ENCODE data around the gene CYP19A1. TPM values are rescaled to one million over a fixed set of nuclear protein-coding genes. Genes with fewer than 3 reads are reported as not detected.
A peak's percentile ranks its signal among the peaks of the same experiment; 100 is the strongest.

CYP19A1 gene
- total RNA-seq, 5 donors from 2014 or later (not counting 1 experiment from before 2014, with no cell fraction given) = 0.23 TPM; not detected in 4

GRCh38 chr15:51380999-51381806 lies 42.8 kb upstream of the CYP19A1 start:
- H3K4me1 ChIP-seq (ENCODE audit: control insufficient read depth in 1 of 2, extremely low read depth in 1 of 2, insufficient read depth in 2 of 2, low read length in 2 of 2) = no peaks in the 10 kb centered on the region
- ATAC-seq (replicated peaks in 1 of 4) (peak in 1 of 4 experiments; percentile 36), DNase-seq (peak in 2 of 35 experiments; percentile 3 to 5)
- no peaks in the 10 kb centered on the region for H3K9me3 Mint-ChIP-seq
- ChIA-PET POLR2A (no interaction called here), CTCF (no interaction called here)
- no peak overlapping the region for H3K4me3 Mint-ChIP-seq
- H3K4me1 Mint-ChIP-seq = no peaks in the 10 kb centered on the region
- WGBS (ENCODE audit: insufficient coverage) = 40% methylated on average over 11 of the region's 14 CpGs
- no peaks in the 10 kb centered on the region for H3K9me3 ChIP-seq
- H3K27ac Mint-ChIP-seq = no peak overlapping the region
- peaks cover 0 to 28% of the 10 kb centered on the region in 2 experiments for H3K27me3 ChIP-seq (replicated peaks in 1 of 2; ENCODE audit: control insufficient read depth in 2 of 2, extremely low read depth in 1 of 2, insufficient read depth in 2 of 2, low read length in 1 of 2)
- H3K36me3 Mint-ChIP-seq = no peaks in the 10 kb centered on the region
- H3K27ac ChIP-seq (ENCODE audit: low read length) = no peak overlapping the region
- H3K4me3 ChIP-seq (ENCODE audit: control insufficient read depth in 1 of 2, extremely low read depth in 1 of 2, low read length in 1 of 2) = no peak overlapping the region
- H3K27me3 Mint-ChIP-seq = peaks cover 14 to 27% of the 10 kb centered on the region in 2 donors
- H3K36me3 ChIP-seq (ENCODE audit: control insufficient read depth in 2 of 2, extremely low read depth in 1 of 2, insufficient read depth in 1 of 2, low read length in 1 of 2) = no peaks in the 10 kb centered on the region

- WGBS (ENCODE audit: insufficient coverage) = 74% methylated on average over 3 of the region's 4 CpGs
- DNase-seq (no peak), ATAC-seq (replicated peaks in 1 of 4) (no peak)
- H3K27ac Mint-ChIP-seq = no peak overlapping the region
- no peaks in the 10 kb centered on the region for H3K4me1 ChIP-seq (ENCODE audit: control insufficient read depth in 1 of 2, extremely low read depth in 1 of 2, insufficient read depth in 2 of 2, low read length in 2 of 2)
- H3K9me3 ChIP-seq = no peaks in the 10 kb centered on the region
- H3K4me3 ChIP-seq (ENCODE audit: control insufficient read depth in 1 of 2, extremely low read depth in 1 of 2, low read length in 1 of 2) = no peak overlapping the region
- peaks cover 14 to 18% of the 10 kb centered on the region in 2 donors for H3K27me3 Mint-ChIP-seq
- H3K4me3 Mint-ChIP-seq = no peak overlapping the region
- CTCF ChIA-PET = no interaction called here
- H3K36me3 ChIP-seq (ENCODE audit: control insufficient read depth in 2 of 2, extremely low read depth in 1 of 2, insufficient read depth in 1 of 2, low read length in 1 of 2) = no peaks in the 10 kb centered on the region
- H3K4me1 Mint-ChIP-seq = no peaks in the 10 kb centered on the region
- H3K27ac ChIP-seq (ENCODE audit: low read length) = no peak overlapping the region
- POLR2A ChIA-PET = no interaction called here
- no peaks in the 10 kb centered on the region for H3K9me3 Mint-ChIP-seq
- H3K36me3 Mint-ChIP-seq = no peaks in the 10 kb centered on the region
- H3K27me3 ChIP-seq (replicated peaks in 1 of 2; ENCODE audit: control insufficient read depth in 2 of 2, extremely low read depth in 1 of 2, insufficient read depth in 2 of 2, low read length in 1 of 2) = peaks cover 0 to 16% of the 10 kb centered on the region in 2 experiments
Measured at GRCh38 chr15:51379390-51379789, 41.0 kb upstream of the CYP19A1 start.

GRCh38 chr15:51378406-51378805 lies 40.0 kb upstream of the CYP19A1 start:
- H3K27me3 ChIP-seq (replicated peaks in 1 of 2; ENCODE audit: control insufficient read depth in 2 of 2, extremely low read depth in 1 of 2, insufficient read depth in 2 of 2, low read length in 1 of 2) = peaks cover 0 to 8% of the 10 kb centered on the region in 2 experiments
- Mint-ChIP-seq H3K4me1 (no peaks in the 10 kb centered on the region), H3K4me3 (no peak overlapping the region), H3K36me3 (no peaks in the 10 kb centered on the region), H3K27me3 (peaks cover 9 to 13% of the 10 kb centered on the region in 2 donors), H3K27ac (no peak overlapping the region), H3K9me3 (no peaks in the 10 kb centered on the region)
- no peaks in the 10 kb centered on the region for H3K36me3 ChIP-seq (ENCODE audit: control insufficient read depth in 2 of 2, extremely low read depth in 1 of 2, insufficient read depth in 1 of 2, low read length in 1 of 2)
- H3K4me1 ChIP-seq (ENCODE audit: control insufficient read depth in 1 of 2, extremely low read depth in 1 of 2, insufficient read depth in 2 of 2, low read length in 2 of 2) = no peaks in the 10 kb centered on the region
- ChIA-PET POLR2A (no interaction called here), CTCF (no interaction called here)
- DNase-seq (no peak), ATAC-seq (replicated peaks in 1 of 4) (no peak)
- no peaks in the 10 kb centered on the region for H3K9me3 ChIP-seq
- WGBS (ENCODE audit: insufficient coverage) = no CpG with 5 or more reads among the region's 4 CpGs
- H3K4me3 ChIP-seq (ENCODE audit: control insufficient read depth in 1 of 2, extremely low read depth in 1 of 2, low read length in 1 of 2) = no peak overlapping the region
- H3K27ac ChIP-seq (ENCODE audit: low read length) = no peak overlapping the region

- POLR2A ChIA-PET = no interaction called here
- H3K4me3 Mint-ChIP-seq = no peak overlapping the region
- Histone ChIP-seq H3K4me1 (ENCODE audit: control insufficient read depth in 1 of 2, extremely low read depth in 1 of 2, insufficient read depth in 2 of 2, low read length in 2 of 2) (no peaks in the 10 kb centered on the region), H3K27ac (ENCODE audit: low read length) (no peak overlapping the region), H3K27me3 (replicated peaks in 1 of 2; ENCODE audit: control insufficient read depth in 2 of 2, extremely low read depth in 1 of 2, insufficient read depth in 2 of 2, low read length in 1 of 2) (peaks cover 0 to 3% of the 10 kb centered on the region in 2 experiments), H3K36me3 (ENCODE audit: control insufficient read depth in 2 of 2, extremely low read depth in 1 of 2, insufficient read depth in 1 of 2, low read length in 1 of 2) (no peaks in the 10 kb centered on the region), H3K9me3 (no peaks in the 10 kb centered on the region), H3K4me3 (ENCODE audit: control insufficient read depth in 1 of 2, extremely low read depth in 1 of 2, low read length in 1 of 2) (no peak overlapping the region)
- H3K27me3 Mint-ChIP-seq = peaks cover 3 to 6% of the 10 kb centered on the region in 2 donors
- H3K9me3 Mint-ChIP-seq = no peaks in the 10 kb centered on the region
- no peak overlapping the region for H3K27ac Mint-ChIP-seq
- DNase-seq = no peak
- CTCF ChIA-PET = no interaction called here
- no peaks in the 10 kb centered on the region for H3K36me3 Mint-ChIP-seq
- WGBS (ENCODE audit: insufficient coverage) = 93% methylated on average over 11 of the region's 15 CpGs
- H3K4me1 Mint-ChIP-seq = no peaks in the 10 kb centered on the region
- ATAC-seq (replicated peaks in 1 of 4) = no peak
Measured at GRCh38 chr15:51377038-51377786, 38.8 kb upstream of the CYP19A1 start.

- Histone ChIP-seq H3K9me3 (no peaks in the 10 kb centered on the region), H3K4me1 (ENCODE audit: control insufficient read depth in 1 of 2, extremely low read depth in 1 of 2, insufficient read depth in 2 of 2, low read length in 2 of 2) (no peaks in the 10 kb centered on the region), H3K36me3 (ENCODE audit: control insufficient read depth in 2 of 2, extremely low read depth in 1 of 2, insufficient read depth in 1 of 2, low read length in 1 of 2) (no peaks in the 10 kb centered on the region), H3K27ac (ENCODE audit: low read length) (no peak overlapping the region), H3K4me3 (ENCODE audit: control insufficient read depth in 1 of 2, extremely low read depth in 1 of 2, low read length in 1 of 2) (no peak overlapping the region), H3K27me3 (replicated peaks in 1 of 2; ENCODE audit: control insufficient read depth in 2 of 2, extremely low read depth in 1 of 2, insufficient read depth in 2 of 2, low read length in 1 of 2) (peaks cover 0 to 3% of the 10 kb centered on the region in 2 experiments)
- no peaks in the 10 kb centered on the region for H3K4me1 Mint-ChIP-seq
- no peaks in the 10 kb centered on the region for H3K27me3 Mint-ChIP-seq
- ChIA-PET CTCF (no interaction called here), POLR2A (no interaction called here)
- no peaks in the 10 kb centered on the region for H3K9me3 Mint-ChIP-seq
- ATAC-seq (replicated peaks in 1 of 4) (no peak), DNase-seq (no peak)
- WGBS (ENCODE audit: insufficient coverage) = no CpG with 5 or more reads among the region's 3 CpGs
- H3K4me3 Mint-ChIP-seq = no peak overlapping the region
- H3K27ac Mint-ChIP-seq = no peak overlapping the region
- H3K36me3 Mint-ChIP-seq = no peaks in the 10 kb centered on the region
Measured at GRCh38 chr15:51375966-51376640, 37.7 kb upstream of the CYP19A1 start.

- H3K27ac Mint-ChIP-seq = no peak overlapping the region
- no peaks in the 10 kb centered on the region for H3K36me3 Mint-ChIP-seq
- no peaks in the 10 kb centered on the region for H3K9me3 Mint-ChIP-seq
- no peaks in the 10 kb centered on the region for H3K36me3 ChIP-seq (ENCODE audit: control insufficient read depth in 2 of 2, extremely low read depth in 1 of 2, insufficient read depth in 1 of 2, low read length in 1 of 2)
- H3K9me3 ChIP-seq = no peaks in the 10 kb centered on the region
- H3K4me3 Mint-ChIP-seq = no peak overlapping the region
- DNase-seq (no peak), ATAC-seq (replicated peaks in 1 of 4) (no peak)
- no peaks in the 10 kb centered on the region for H3K4me1 Mint-ChIP-seq
- no peak overlapping the region for H3K4me3 ChIP-seq (ENCODE audit: control insufficient read depth in 1 of 2, extremely low read depth in 1 of 2, low read length in 1 of 2)
- no peak overlapping the region for H3K27ac ChIP-seq (ENCODE audit: low read length)
- no peaks in the 10 kb centered on the region for H3K4me1 ChIP-seq (ENCODE audit: control insufficient read depth in 1 of 2, extremely low read depth in 1 of 2, insufficient read depth in 2 of 2, low read length in 2 of 2)
- peaks cover 0 to 3% of the 10 kb centered on the region in 2 experiments for H3K27me3 ChIP-seq (replicated peaks in 1 of 2; ENCODE audit: control insufficient read depth in 2 of 2, extremely low read depth in 1 of 2, insufficient read depth in 2 of 2, low read length in 1 of 2)
- no peaks in the 10 kb centered on the region for H3K27me3 Mint-ChIP-seq
- ChIA-PET CTCF (no interaction called here), POLR2A (no interaction called here)
Measured at GRCh38 chr15:51374131-51374530, 35.7 kb upstream of the CYP19A1 start.

Measured in T-cell (primary cell).